NCI-H1048 (cell line): ENCODE data around the gene USHBP1.

ENCODE experiments used
- DNase-seq: peaks from one replicate; lab custom pipeline; 2025; lab: John Stamatoyannopoulos, UW

Gene USHBP1

GRCh38 chr19:17263712-17264640 is 569 bp downstream of the USHBP1 start:
- DNase-seq, result no peak

- DNase-seq, result no peak
These were observed 2.0 kb downstream of the USHBP1 start for GRCh38 chr19:17262557-17262956.

DNA sequence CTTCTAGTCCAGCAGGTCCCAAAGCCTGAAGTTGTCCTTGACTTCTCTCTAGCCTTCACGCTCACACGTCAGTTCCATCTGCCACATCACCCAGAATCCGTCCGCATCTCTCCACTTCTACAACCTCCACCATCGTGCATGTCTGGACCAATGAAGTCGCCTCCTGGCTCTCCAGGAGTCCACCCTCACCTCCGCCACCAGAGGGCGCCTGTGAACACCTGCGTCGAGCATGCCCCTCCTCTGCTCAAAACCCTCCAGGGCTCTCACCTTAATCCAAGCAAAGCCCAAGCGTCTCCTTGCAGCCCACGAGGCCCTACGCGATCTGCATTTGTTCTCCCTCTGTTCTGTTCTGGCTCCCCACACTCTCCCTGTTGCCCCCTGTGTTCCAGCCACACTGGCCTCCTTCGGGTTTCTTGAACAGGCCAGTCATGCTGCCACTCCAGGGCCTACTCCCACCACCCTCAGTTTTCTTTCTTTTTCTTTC is 3.7 kb downstream of the USHBP1 start:
- peak; percentile 83 for DNase-seq

DNA sequence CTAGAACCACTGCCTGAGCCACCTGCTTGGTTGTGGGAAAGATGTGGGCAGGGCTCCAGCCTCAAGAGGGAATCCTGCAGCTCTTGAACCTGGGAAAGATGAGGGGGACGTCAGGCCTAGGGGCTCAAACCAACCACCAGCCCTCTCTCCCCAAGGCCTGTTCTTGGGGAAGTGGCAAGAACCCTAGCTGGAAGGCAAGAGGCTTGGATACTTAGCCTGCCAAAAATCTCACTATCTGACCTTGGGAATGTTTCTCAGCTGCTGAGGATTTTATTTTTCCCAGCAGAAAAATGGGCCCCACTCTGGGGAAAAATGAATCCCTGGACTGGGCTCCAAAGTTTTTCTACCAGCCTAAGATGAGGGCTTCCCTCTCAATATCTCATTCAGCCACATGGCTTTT is 4.6 kb downstream of the USHBP1 start:
- DNase-seq, result no peak

DNA sequence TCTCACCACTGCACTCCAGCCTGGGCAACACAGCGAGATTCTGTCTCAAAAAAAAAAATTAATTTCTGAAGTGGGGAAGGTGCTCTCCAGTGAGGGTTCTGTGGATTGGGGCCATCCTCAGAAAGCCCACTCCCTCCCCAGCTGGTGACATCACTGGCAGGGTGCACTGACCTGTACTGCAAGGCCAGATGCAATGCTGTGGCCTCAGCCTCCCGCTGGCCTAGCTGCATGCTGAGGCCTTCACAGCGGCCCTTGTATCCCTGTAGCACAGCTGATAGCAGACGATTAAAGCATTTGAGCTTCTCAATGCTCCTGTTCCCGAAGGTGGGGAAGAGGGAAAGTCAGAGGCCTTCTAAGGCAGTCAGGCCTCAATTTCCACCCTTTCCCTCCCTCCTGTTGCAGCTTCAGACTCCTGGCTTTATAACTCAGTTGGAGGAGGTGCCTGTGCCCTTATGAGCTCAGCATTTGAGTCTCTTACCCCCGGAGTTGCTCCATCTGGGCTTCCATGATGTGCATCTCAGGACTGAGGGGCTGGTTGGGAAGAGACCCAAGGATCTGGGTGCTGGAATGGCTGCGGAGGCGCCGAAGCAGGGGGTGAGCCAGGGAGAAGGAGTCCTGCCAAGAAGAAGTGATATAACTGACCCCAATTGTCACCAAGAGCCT is 5.3 kb downstream of the USHBP1 start:
- no peak for DNase-seq

DNA sequence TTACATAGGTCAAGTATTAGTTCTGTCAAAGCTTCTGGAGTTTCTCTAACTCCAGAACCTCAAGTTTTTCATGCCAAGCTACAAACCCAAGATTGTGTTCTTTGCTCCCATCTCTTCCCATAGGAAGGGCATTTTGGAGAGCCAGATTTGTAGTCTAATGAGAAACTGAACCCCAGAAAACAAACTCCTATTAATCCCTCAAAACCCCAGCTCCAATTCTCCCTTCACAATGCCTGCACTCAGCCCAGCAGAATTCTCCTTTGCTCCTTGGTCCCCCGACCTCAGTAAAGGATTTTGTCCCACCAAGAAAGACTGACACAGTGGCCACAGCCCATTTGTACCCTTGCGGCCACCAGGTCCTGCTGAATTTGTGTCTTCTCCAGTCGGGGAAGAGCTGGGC is 8.4 kb downstream of the USHBP1 start:
- no peak for DNase-seq

DNA sequence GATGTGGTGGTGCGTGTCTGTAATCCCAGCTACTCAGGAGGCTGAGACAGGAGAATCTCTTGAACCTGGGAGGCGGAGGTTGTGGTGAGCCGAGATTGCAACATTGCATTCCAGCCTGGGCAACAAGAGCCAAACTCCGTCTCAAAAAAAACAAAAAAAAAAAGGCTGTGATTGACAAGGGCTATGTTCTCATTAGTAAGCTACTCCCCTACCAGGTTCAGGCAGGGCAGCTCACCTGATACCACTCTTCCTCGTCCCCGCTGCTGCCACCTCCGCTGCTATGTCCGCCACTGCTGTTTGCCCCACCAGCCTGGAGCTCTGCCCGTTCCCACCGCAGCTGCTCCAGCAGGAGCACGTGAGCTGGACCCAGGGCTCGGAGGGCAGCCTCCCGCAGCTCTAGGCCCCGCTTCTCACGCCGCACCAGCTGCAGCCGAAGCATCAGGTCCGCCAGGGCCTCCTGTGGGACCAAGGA is 9.4 kb downstream of the USHBP1 start:
- DNase-seq, result no peak

DNA sequence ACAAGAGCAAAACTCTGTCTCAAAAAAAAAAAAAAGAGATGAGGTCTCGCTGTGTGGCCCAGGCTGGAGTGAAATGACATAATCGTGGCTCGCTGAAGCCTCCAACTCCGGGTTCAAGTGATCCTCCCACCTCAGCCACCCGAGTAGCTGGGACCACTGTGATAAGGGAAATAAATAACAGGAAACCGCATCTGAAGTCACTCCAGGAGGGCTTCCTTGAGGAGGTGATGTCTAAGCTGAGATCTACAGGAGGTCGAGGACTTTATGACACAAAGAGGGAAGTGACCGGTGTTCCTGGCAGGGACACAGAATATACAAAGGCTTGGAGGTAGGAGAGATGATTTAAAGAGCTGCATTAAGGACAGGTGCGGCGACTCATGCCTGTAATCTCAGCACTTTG is 9.9 kb downstream of the USHBP1 start:
- no peak for DNase-seq

DNA sequence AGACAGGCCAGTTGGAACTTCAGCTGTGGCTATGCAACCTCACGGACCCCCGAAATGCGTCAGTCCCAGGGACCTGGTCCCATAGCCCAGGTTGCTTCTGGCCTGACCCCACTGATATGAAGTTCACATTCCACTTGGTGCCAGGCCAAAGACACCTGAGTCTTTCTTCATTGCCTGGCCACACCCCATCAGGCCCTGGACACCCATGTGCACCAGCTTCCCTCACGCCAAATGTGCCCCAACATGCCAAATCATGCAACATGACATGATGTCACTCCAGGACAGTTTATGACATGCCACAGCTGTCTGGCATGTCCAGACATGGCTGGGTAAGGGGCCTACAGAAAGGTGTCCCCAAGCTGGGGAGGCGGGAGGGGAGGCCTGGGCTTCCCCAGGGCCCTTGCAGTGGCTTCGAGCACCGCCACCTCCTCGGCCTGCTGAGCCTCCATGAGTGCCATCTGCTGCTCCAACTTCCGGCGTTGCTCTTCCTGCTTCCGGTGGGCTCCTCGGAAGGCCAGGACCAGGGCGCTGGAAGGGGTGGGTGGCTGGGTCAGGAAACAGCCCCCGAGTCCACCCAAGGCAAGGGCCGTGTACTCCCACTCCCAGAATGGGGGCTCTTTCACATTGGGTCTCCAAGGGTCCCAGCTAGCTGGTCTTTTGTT is 14.5 kb downstream of the USHBP1 start:
- no peak for DNase-seq

- no peak for DNase-seq
These were observed 16.4 kb downstream of the USHBP1 start for GRCh38 chr19:17248011-17248776.

- no peak for DNase-seq
These were observed 17.7 kb downstream of the USHBP1 start for GRCh38 chr19:17246681-17247425.

DNA sequence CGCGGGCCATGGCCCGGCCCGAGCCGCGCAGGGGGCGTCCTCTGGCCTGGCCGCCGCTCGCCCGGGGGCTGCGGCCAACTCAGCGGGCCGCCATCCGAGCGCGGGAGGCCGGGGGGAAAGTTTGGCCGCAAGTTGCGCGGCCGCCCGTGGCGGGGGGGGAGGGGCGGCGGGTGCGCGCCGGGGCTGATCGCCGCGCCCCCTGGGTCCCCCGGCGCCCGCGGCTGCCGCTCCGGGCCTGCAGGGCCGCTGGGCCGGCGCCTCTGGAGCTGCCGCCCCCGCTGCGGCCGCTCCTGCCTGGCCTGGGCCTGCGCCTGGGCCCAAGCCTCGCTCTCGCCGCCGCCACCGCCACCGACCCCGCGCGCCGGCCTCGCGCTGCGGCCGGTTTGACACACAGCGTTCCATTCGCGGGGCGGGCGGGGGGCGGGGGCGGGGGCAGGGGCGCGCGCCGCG is 19.0 kb downstream of the USHBP1 start, which contains the start of gene NR2F6:
Gene NR2F6 (minus strand): TSS at position 385 of the 450 bp plus-strand sequence. CDS start 699 bp downstream, outside the sequence.
- DNase-seq, result no peak

DNA sequence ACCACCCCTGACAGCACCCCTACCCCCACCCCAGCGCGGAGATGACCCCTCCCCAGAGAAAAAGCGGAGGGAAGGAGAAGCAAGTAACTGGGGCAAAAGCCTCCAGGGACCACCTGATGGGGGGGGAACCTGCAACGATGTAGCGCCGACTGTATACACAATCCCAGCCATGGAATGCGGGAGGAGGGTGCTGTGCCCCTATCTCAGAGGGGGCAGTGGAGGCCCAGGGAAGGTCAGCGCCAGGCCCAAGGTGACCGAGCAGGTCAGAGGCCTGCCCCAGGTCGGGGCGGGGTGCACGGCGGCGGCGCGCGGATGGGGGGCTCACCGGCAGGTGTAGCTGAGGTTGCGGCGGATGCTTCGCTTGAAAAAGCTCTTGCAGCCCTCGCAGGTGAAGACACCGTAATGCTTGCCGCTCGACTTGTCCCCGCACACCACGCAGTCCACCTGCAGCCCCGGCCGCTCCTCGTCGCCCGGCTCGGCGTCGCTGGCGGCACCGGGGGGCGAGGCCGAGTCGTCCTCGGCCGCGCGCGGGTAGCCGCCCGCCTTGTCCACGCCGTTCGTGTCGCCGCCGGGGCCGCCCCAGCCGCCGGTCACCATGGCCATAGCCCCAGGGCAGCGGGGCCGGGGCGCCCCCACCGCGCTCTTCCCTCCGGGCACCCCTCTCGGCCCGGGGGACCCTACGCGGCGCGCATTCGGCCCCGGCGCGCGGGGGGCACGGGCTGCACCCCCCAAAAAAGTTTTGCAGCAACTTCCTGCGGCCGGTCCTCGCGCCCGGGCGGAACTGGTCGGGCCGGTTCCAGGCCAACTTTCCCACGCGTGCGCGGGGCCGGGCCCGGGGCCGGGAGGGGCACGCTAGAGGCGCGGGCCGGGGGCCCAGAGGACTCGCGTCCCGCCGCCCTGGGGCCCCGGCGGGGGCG is 19.7 kb downstream of the USHBP1 start:
- DNase-seq, result no peak

DNA sequence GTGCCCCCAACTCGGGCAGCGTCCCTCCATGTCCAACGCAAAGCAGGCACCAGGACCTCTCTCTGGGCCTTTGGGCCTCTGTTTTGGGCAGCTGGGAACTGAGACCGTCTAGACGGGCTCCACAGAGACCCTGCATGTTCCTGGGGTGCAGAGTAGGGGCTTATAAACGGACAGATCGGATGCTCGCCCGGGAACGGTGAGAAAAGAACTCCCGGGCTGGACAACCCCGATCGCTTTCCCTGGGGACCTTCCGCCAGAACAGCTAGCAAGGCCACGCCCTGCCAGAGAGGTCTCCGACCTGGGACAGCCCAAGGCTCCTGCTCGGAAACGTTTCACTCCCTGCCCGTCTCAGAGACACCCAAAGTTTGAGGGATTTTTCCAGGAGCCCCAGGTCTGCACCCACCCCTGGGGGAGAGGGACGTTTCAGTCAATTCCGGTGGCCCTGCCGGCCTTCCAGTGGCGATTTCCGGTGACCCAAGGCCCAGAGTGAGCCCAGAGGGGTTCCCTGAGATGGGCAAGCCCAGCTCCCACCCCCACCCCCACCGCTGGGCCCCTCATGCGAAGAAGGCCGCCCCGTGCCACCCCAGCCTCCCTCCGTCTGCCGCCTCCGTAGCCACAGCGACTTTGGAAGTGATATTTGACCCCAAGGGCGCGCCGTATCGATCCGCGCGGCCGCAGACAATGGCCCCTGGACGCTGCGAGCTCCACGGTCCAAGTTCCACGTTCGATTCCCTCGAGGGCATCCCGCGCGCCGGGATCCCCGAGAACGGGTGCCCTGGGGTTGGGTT is 20.5 kb downstream of the USHBP1 start:
- no peak for DNase-seq

DNA sequence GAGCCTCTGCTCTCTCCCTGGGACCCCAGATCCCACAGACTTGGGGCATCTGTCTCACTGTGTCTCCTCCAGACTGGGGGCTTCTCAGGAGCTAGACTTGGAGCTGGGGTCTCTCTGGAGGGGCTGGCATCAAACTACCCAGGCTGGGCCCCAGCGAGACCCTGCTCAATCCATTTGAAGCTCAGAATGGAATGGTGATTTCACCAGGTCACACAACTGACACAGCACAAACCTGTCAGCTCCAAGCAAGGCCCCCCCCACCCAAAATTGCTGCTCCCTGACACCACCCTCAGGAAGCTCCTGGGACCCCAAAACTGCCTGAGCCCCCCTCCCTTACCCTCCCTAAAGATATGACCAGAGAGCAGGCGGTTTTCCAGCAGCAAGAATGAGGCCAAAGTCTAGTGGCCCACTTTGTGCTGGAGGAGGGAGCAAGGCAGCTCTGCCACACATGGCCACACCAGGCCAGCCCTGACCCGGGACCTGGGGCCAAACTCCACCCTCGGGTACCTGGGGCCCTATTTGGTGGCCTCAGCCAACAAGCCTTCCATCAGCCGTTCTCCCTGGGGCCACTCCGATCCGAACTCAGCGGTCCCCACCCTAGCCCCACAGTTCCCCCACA is 21.2 kb downstream of the USHBP1 start:
- no peak for DNase-seq

- no peak for DNase-seq
These were observed 21.9 kb downstream of the USHBP1 start for GRCh38 chr19:17242431-17243208.

DNA sequence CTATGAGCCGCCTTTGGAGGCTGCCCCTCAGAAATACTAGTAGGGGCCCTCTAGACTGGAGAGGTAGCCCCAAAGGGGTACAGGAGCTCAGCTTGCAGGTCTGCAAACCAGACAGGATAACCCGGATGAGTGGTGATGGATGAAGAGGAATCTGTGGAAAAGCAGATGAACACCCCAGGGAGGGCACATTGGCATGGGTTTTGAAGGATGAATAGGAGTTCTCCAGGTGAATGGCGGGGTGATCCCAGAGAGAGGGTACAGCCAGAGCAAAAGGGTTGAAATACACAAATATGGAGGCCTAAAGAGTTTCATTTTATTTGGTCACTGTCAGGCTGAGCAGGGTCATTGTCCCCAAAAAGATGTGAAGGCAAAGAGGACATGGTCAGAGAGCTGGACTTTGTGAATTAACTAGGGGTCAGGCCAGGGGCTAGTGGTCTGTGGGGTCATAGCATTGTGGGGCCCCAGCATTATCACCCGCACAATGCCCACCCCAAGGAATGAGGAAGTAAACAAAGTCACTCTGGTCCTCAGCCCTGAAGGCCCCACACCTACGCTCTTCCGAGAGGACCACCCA is 23.6 kb downstream of the USHBP1 start:
- no peak for DNase-seq
